Heart right ventricle (tissue), 16 donors: Measurements from ENCODE around the gene GRHL1. TPM values are rescaled to one million over a fixed set of nuclear protein-coding genes. Genes with fewer than 3 reads are reported as not detected.
A peak's percentile ranks its signal among the peaks of the same experiment; 100 is the strongest.

Source experiments
- ATAC-seq, 8 donors: fragments of 200-7000 bp; cut with Tn5 transposase; one replicate each; pipeline ENCODE4 v1.9.1; 2020; ENCODE audit warnings: mild to moderate bottlenecking in 8 of 8, moderate library complexity in 8 of 8, moderate number of reproducible peaks in 1 of 8
- DNase-seq, 2 donors: peaks; one replicate each; pipeline ENCODE4 v3.0.0-alpha.2; 2020
- H3K27ac ChIP-seq, 10 donors: fragments of 200-600 bp; sonication (generic) in 2 of 10; one replicate each; pipeline versions ENCODE4 v1.5.0 to v1.8.0; 2020 to 2022; ENCODE audit warnings: mild to moderate bottlenecking in 3 of 10
- H3K27me3 ChIP-seq, 7 donors: fragments of 200-600 bp; one replicate each; pipeline ENCODE4 v1.8.0; 2021 to 2022; ENCODE audit warnings: mild to moderate bottlenecking in 2 of 7
- H3K36me3 ChIP-seq, 9 donors: fragments of 200-600 bp; sonication (generic) in 1 of 9; one replicate each; pipeline versions ENCODE4 v1.5.0 to v1.8.0; 2020 to 2022; ENCODE audit warnings: mild to moderate bottlenecking in 2 of 9
- H3K4me1 ChIP-seq, 9 donors: fragments of 200-600 bp; sonication (generic) in 1 of 9; one replicate each; pipeline versions ENCODE4 v1.5.0 to v1.8.0; 2020 to 2022; ENCODE audit warnings: mild to moderate bottlenecking in 4 of 9
- H3K4me3 ChIP-seq, 10 donors: fragments of 200-600 bp; sonication (generic) in 2 of 10; one replicate each; pipeline versions ENCODE4 v1.5.0 to v1.8.0; 2020 to 2022; ENCODE audit warnings: mild to moderate bottlenecking in 7 of 10, moderate library complexity in 2 of 10
- H3K9me3 ChIP-seq, 11 donors: fragments of 200-600 bp in 10 of 11; sonication (generic) in 2 of 11; one replicate each; pipeline versions ENCODE4 v1.5.0 to v1.8.0; 2013 to 2022; ENCODE audit warnings: mild to moderate bottlenecking in 2 of 11, control low read depth in 1 of 11, moderate library complexity in 1 of 11
- CTCF ChIP-seq, 9 donors: fragments of 200-600 bp; sonication (generic) in 2 of 9; IDR thresholded peaks; one replicate each; pipeline versions ENCODE4 v1.5.0 to v1.8.0; 2021 to 2022; ENCODE audit warnings: antibody characterized with exemption in 9 of 9, mild to moderate bottlenecking in 5 of 9, moderate library complexity in 1 of 9
- WGBS, 2 donors: extraction: QIAGEN DNeasy Blood & Tissue Kit; methylation state at CpG; one replicate each; pipeline ENCODE4 v1.1.7; 2013; ENCODE audit warnings: inconsistent platforms in 1 of 2; 5-methylcytosine and 5-hydroxymethylcytosine counted together
- intact Hi-C, 10 donors: fragments of 100-400 bp; cut with DNase I; formaldehyde crosslinking; loops; one replicate each; pipeline versions ENCODE4 v1.11.1 to v1.14.2; 2022
- polyA plus RNA-seq, 2 donors: library from polyadenylated mRNA; stranded (reverse); fragments of 200-250 nt; gene quantifications; one replicate each; pipeline ENCODE4 v1.2.3, GENCODE V29; 2013
- total RNA-seq, 10 donors: library from RNA; stranded (reverse); fragmentation: NEBNext Ultra II Directional in 3 of 10; extraction: Animal tissue kit (Norgen Biotek cat#: 25700) in 3 of 10; gene quantifications; one replicate each; pipeline versions ENCODE4 v1.2.1 to v1.2.4, GENCODE V29; 2021 to 2023
- donor health status: Arrhythmogenic right ventricular cardiomyopathy.
- donor health status: ischemic (EF 13 %, LVEDD 7.1; RV severe dilation, severe dysfunction).
- donor health status: healthy with polysubstance abuse.
- donor health status: DM: no; HTN: yes; CAD: no.
- donor health status: DM: no; HTN: no; CAD: no.
- donor health status: ischemic (EF 25% LVEDD 6.9; RV normal size, moderate dysfunction).
- donor health status: ischemic (EF 25% LVEDD 5.7; RV mildly dilated, moderate dysfunction).
- donor health status: healthy.
- donor health status: DM: yes; HTN: yes; CAD: no.
- donor health status: Ischemic cardiomyopathy.
- donor health status: ischemic (EF 35%, LVEDD 5.7; RV mildly dilated, moderate dysfunction).
- donor health status: nonischemic (EF 11% LVEDD 7.7; RV severe dilation, severe dysfunction).
- donor health status: DM: yes; HTN: yes; CAD: no.
- donor health status: PGD.
- donor health status: ischemic (EF 29% LVEDD 5.4; RV normal size, mild dysfunction).
- donor health status: nonischemic (EF 23%, LVEDD 6.1; RV moderate dilation, normal function).

The GRHL1 gene
- total and polyA plus RNA-seq, 12 donors, result 0.29 to 3.0 (median 0.90) TPM

GRCh38 chr2:10028407-10028987, 77.0 kb downstream of the GRHL1 start:
- peak in 4 of 9 donors; percentile 15 to 32 (median 18) for TF ChIP-seq CTCF (IDR thresholded peaks at IDR 0.05)
- intact Hi-C loops, result loop anchor here in 1 of 10 donors (5.0 kb wide), 1 partner anchor 41 kb away; no protein-coding TSS in a partner anchor
- WGBS, 2 donors, result 80 to 82% methylated on average over 16 of the region's 16 CpGs
- Histone ChIP-seq H3K4me1 (peaks cover 14 to 43% (median 34%) of the 10 kb centered on the region in 9 donors), H3K27me3 (no peaks in the 10 kb centered on the region), H3K9me3 (no peaks in the 10 kb centered on the region), H3K27ac (peak overlapping the region; percentile 32 to 91 (median 83)), H3K36me3 (no peaks in the 10 kb centered on the region), H3K4me3 (peak overlapping the region in 2 of 10 donors; percentile 25 to 45)
- ATAC-seq (peak in 6 of 8 donors; percentile 1 to 22 (median 16)), DNase-seq (no peak)

GRCh38 chr2:10028988-10029874, 77.7 kb downstream of the GRHL1 start:
- ATAC-seq (peak; percentile 81 to 92 (median 88)), DNase-seq (peak; percentile 73 to 84)
- Histone ChIP-seq H3K36me3 (no peaks in the 10 kb centered on the region), H3K4me1 (peaks cover 14 to 44% (median 34%) of the 10 kb centered on the region in 9 donors), H3K9me3 (no peaks in the 10 kb centered on the region), H3K27me3 (no peaks in the 10 kb centered on the region), H3K27ac (peak overlapping the region; percentile 65 to 91 (median 83)), H3K4me3 (peak overlapping the region in 6 of 10 donors; percentile 10 to 45 (median 24))
- WGBS, 2 donors, result 43 to 47% methylated on average over 26 of the region's 26 CpGs
- intact Hi-C loops, result loop anchor here in 1 of 10 donors (5.0 kb wide), 1 partner anchor 42 kb away; no protein-coding TSS in a partner anchor
- peak in 3 of 9 donors; percentile 21 to 30 (median 29) for TF ChIP-seq CTCF (IDR thresholded peaks at IDR 0.05)

- H3K4me3 ChIP-seq, result peak overlapping the region in 5 of 10 donors; percentile 14 to 45 (median 25)
- no peak for DNase-seq
Measured at GRCh38 chr2:10029875-10030223, 78.4 kb downstream of the GRHL1 start.

More at GRCh38 chr2:10029875-10030223, 78.4 kb downstream of the GRHL1 start:
- Histone ChIP-seq H3K27me3 (no peaks in the 10 kb centered on the region), H3K36me3 (no peaks in the 10 kb centered on the region), H3K9me3 (no peaks in the 10 kb centered on the region), H3K4me1 (peaks cover 14 to 50% (median 39%) of the 10 kb centered on the region in 9 donors), H3K27ac (peak overlapping the region; percentile 65 to 91 (median 83))
- no peak for TF ChIP-seq CTCF (IDR thresholded peaks at IDR 0.05)
- no peak for ATAC-seq
- intact Hi-C loops, result loop anchor here in 1 of 10 donors (5.0 kb wide), 1 partner anchor 43 kb away; no protein-coding TSS in a partner anchor
- WGBS, 2 donors, result 75 to 79% methylated on average over 7 of the region's 7 CpGs
